ENCODE results near the gene SLC25A26. TPM values are rescaled to one million over a fixed set of nuclear protein-coding genes. Genes with fewer than 3 reads are reported as not detected.

SLC25A26 gene
- total and polyA plus RNA-seq, 2 donors (not counting 1 experiment from before 2014, with no cell fraction given), result 14.2 to 29.0 TPM

DNA sequence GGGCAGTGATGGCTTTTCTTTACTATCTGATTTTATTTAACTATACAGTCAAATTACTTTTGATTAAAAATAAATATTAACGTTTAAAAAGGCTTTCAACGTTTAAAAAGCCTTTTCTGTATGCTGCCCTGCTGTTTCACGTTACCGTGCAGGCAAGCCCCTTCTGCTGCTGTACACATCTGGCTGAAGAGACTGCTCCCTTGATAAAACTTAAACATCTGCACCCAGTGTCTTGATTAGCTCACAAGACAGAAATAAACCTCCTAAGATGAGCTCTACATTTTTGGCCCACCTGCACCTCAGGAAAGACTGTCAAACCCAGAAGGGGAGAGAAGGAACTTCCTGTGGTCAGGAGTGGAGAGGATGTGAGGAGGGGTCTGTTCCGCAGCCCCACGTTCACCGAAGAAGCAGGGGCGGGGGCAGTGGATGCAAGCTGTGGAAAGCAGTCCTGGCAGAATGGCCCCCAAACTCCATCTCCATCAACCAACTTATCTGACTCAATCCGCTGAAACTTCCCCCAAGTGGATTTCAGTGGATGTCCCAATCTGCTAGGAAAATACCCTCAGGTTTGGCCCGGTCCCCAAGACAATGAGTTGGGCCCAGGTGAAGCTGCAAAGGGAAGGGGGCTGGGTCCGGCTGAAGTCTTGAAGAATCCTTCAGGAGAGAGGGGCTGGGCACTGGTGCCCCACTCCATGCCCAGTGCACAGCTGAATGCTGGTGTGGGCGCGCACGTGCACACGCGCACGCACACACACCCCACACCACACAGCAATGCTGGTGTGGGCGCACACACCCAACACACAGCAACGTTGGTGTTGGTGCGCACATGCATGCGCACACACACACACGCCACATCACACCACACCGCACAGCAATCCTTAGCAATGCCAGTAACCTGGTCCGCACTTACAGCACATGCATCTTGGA is 191.4 kb downstream of the SLC25A26 start:
- H3K36me3 ChIP-seq (ENCODE audit: control insufficient read depth, insufficient read depth, low read length), result peaks cover 12% of the 10 kb centered on the region
- no peaks in the 10 kb centered on the region for H3K9me3 ChIP-seq (ENCODE audit: control insufficient read depth, insufficient read depth, low read depth, low read length)
- H3K4me1 ChIP-seq (ENCODE audit: control insufficient read depth, extremely low read depth, insufficient read depth, low read length), result peaks cover 33% of the 10 kb centered on the region
- H3K79me2 ChIP-seq (ENCODE audit: control insufficient read depth, insufficient read depth, low read length), result no peaks in the 10 kb centered on the region
- H3K27ac ChIP-seq (ENCODE audit: insufficient read depth, low read length), result peak overlapping the region; percentile 91
- no peak overlapping the region for H3K4me3 ChIP-seq (replicated peaks in 1 of 4; ENCODE audit: control extremely low read depth in 1 of 4, insufficient read depth in 1 of 4, low read depth in 3 of 4, low read length in 4 of 4)
- DNase-seq (ENCODE audit: low read depth in 2 of 2), result no peak
- no peak for TF ChIP-seq CTCF (conservative IDR thresholded peaks at IDR 0.05 in 1 of 2, IDR thresholded peaks at IDR 0.05 in 1 of 2; ENCODE audit: low read depth in 1 of 2, low read length in 2 of 2)
- TF ChIP-seq EZH2 (IDR thresholded peaks at IDR 0.05; ENCODE audit: low read length, missing control alignments), result no peak
- H3K27me3 ChIP-seq (ENCODE audit: control insufficient read depth, insufficient read depth, low read length), result no peaks in the 10 kb centered on the region
- H3K9ac ChIP-seq (ENCODE audit: insufficient read depth, low read length), result no peak overlapping the region
- peak overlapping the region; percentile 50 for H3K4me2 ChIP-seq (ENCODE audit: extremely low read depth, insufficient read depth, low read length)
- no peak overlapping the region for H2AFZ ChIP-seq (ENCODE audit: low read length)
- no peaks in the 10 kb centered on the region for H4K20me1 ChIP-seq (ENCODE audit: control insufficient read depth, extremely low read depth, insufficient read depth, low read length)

- H3K4me2 ChIP-seq (ENCODE audit: extremely low read depth, insufficient read depth, low read length), result peak overlapping the region; percentile 44
- peak overlapping the region; percentile 91 for H3K27ac ChIP-seq (ENCODE audit: insufficient read depth, low read length)
These were observed 192.4 kb downstream of the SLC25A26 start for GRCh38 chr3:66413151-66413751.

More at GRCh38 chr3:66413151-66413751, 192.4 kb downstream of the SLC25A26 start:
- Histone ChIP-seq H3K27me3 (ENCODE audit: control insufficient read depth, insufficient read depth, low read length) (no peaks in the 10 kb centered on the region), H3K36me3 (ENCODE audit: control insufficient read depth, insufficient read depth, low read length) (peaks cover 11% of the 10 kb centered on the region), H3K4me1 (ENCODE audit: control insufficient read depth, extremely low read depth, insufficient read depth, low read length) (peaks cover 27% of the 10 kb centered on the region), H4K20me1 (ENCODE audit: control insufficient read depth, extremely low read depth, insufficient read depth, low read length) (no peaks in the 10 kb centered on the region), H2AFZ (ENCODE audit: low read length) (no peak overlapping the region), H3K79me2 (ENCODE audit: control insufficient read depth, insufficient read depth, low read length) (no peaks in the 10 kb centered on the region), H3K9ac (ENCODE audit: insufficient read depth, low read length) (no peak overlapping the region), H3K4me3 (replicated peaks in 1 of 4; ENCODE audit: control extremely low read depth in 1 of 4, insufficient read depth in 1 of 4, low read depth in 3 of 4, low read length in 4 of 4) (no peak overlapping the region), H3K9me3 (ENCODE audit: control insufficient read depth, insufficient read depth, low read depth, low read length) (no peaks in the 10 kb centered on the region)
- peak; percentile 90 to 98 for DNase-seq (ENCODE audit: low read depth in 2 of 2)
- no peak for TF ChIP-seq CTCF (conservative IDR thresholded peaks at IDR 0.05 in 1 of 2, IDR thresholded peaks at IDR 0.05 in 1 of 2; ENCODE audit: low read depth in 1 of 2, low read length in 2 of 2)
- TF ChIP-seq EZH2 (IDR thresholded peaks at IDR 0.05; ENCODE audit: low read length, missing control alignments), result no peak
